Left lung (tissue), 10 donors: ENCODE measurements around the gene RAB18. TPM values are rescaled to one million over a fixed set of nuclear protein-coding genes. Genes with fewer than 3 reads are reported as not detected.

Experiments
- ATAC-seq: fragments of 200-7000 bp; cut with Tn5 transposase; one replicate; pipeline ENCODE4 v1.9.1; 2020; ENCODE audit warnings: moderate library complexity
- DNase-seq, 4 donors: peaks; one replicate each; pipeline ENCODE4 v3.0.0-alpha.2; 2013 to 2020
- H3K27ac ChIP-seq, 2 donors: fragments of 200-600 bp; sonication (generic) in 1 of 2; one replicate each; pipeline versions ENCODE4 v1.5.0 to v1.8.0; 2020 to 2021
- H3K27me3 ChIP-seq, 2 donors: fragments of 200-600 bp; sonication (generic) in 1 of 2; one replicate each; pipeline versions ENCODE4 v1.5.0 to v1.8.0; 2020 to 2021
- H3K36me3 ChIP-seq, 2 donors: fragments of 200-600 bp; sonication (generic) in 1 of 2; one replicate each; pipeline versions ENCODE4 v1.5.0 to v1.8.0; 2020 to 2021
- H3K4me1 ChIP-seq, 2 donors: fragments of 200-600 bp; one replicate each; pipeline ENCODE4 v1.8.0; 2021
- H3K4me3 ChIP-seq, 2 donors: fragments of 200-600 bp; sonication (generic) in 1 of 2; one replicate each; pipeline versions ENCODE4 v1.5.0 to v1.8.0; 2020 to 2021; ENCODE audit warnings: mild to moderate bottlenecking in 1 of 2
- H3K9me3 ChIP-seq, 2 donors: fragments of 200-600 bp; sonication (generic) in 1 of 2; one replicate each; pipeline versions ENCODE4 v1.5.0 to v1.8.0; 2020 to 2021
- intact Hi-C, 2 donors: fragments of 100-400 bp; cut with DNase I; formaldehyde crosslinking; loops; one replicate each; pipeline versions ENCODE4 v1.11.2 to v1.14.2; 2022
- polyA plus RNA-seq, 6 donors: library from polyadenylated mRNA; unstranded; fragments of 120-200 nt; gene quantifications; one replicate each; pipeline ENCODE4 v1.2.1, GENCODE V29; 2013; ENCODE audit not compliant: insufficient read length in 6 of 6
- total RNA-seq, 2 donors: library from RNA; stranded (reverse); fragmentation: NEBNext Ultra II Directional; extraction: Animal tissue kit (Norgen Biotek cat#: 25700); gene quantifications; one replicate each; pipeline ENCODE4 v1.2.1, GENCODE V29; 2021
- TF ChIP-seq, protein P1 (sequence below), 2 donors: fragments of 200-600 bp; sonication (generic) in 1 of 2; IDR thresholded peaks; one replicate each; pipeline versions ENCODE4 v1.5.0 to v1.8.0; 2021; ENCODE audit warnings: antibody characterized with exemption in 2 of 2
- donor health status: DM: no; HTN: yes; CAD: no.
- donor health status: DM: no; HTN: no; CAD: no.

The RAB18 gene
- total and polyA plus RNA-seq, 8 donors = 80.6 to 115 (median 100) TPM

DNA sequence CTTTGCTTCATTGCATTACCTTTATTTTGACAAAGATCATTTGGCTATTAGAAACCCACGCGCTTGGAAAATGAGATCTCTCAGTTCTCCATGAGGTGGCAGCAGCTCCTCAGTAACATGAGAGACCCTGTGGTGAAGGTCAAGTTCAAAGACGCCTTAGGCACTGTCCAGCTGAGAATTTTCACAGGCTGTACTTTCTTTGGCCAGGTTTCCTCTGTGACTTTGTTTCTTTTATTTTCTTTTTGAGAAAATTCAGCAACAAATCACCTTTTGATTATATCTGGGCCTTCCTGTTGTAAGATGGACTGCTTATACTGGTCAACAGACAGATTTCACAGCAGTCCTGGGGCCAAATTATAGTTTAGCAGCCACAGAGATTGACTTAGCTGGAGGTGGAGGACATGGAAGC is 54.5 kb downstream of the RAB18 start:
- ATAC-seq = peak; percentile 95
- intact Hi-C loops = loop anchor here in 1 of 2 donors (10.0 kb wide), 1 partner anchor 96 kb away; no protein-coding TSS in a partner anchor

DNA sequence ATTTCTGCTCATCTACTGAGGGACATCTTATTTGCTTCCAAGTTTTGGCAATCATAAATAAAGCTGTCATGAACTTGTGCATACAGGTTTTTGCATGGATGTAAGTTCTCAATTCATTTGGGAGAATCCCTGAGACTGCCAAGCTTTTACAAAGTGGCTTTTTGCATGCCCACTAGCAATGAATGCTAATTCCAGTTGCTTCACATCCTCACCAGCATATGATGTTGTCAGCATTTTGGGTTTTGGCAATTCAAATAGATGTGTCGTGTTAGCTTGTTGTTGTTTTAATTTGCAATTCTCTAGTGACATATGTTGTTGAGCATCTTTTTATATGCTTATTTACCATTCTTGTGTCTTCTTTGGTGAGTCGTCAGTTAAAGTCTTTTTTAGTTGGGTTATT is 57.2 kb downstream of the RAB18 start:
- Histone ChIP-seq H3K27me3 (no peaks in the 10 kb centered on the region), H3K27ac (no peak overlapping the region), H3K4me3 (no peak overlapping the region), H3K4me1 (no peaks in the 10 kb centered on the region), H3K36me3 (no peaks in the 10 kb centered on the region), H3K9me3 (no peaks in the 10 kb centered on the region)
- DNase-seq (no peak), ATAC-seq (no peak)
- intact Hi-C loops = no loop called here
- TF ChIP-seq, protein P1, sequence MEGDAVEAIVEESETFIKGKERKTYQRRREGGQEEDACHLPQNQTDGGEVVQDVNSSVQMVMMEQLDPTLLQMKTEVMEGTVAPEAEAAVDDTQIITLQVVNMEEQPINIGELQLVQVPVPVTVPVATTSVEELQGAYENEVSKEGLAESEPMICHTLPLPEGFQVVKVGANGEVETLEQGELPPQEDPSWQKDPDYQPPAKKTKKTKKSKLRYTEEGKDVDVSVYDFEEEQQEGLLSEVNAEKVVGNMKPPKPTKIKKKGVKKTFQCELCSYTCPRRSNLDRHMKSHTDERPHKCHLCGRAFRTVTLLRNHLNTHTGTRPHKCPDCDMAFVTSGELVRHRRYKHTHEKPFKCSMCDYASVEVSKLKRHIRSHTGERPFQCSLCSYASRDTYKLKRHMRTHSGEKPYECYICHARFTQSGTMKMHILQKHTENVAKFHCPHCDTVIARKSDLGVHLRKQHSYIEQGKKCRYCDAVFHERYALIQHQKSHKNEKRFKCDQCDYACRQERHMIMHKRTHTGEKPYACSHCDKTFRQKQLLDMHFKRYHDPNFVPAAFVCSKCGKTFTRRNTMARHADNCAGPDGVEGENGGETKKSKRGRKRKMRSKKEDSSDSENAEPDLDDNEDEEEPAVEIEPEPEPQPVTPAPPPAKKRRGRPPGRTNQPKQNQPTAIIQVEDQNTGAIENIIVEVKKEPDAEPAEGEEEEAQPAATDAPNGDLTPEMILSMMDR (IDR thresholded peaks at IDR 0.05) = no peak

More for the DNA sequence above, 54.5 kb downstream of the RAB18 start:
- H3K4me1 ChIP-seq = no peaks in the 10 kb centered on the region
- TF ChIP-seq, protein P1 (IDR thresholded peaks at IDR 0.05) = peak; percentile 51 to 71
- no peak overlapping the region for H3K27ac ChIP-seq
- peak in 3 of 4 donors; percentile 37 to 56 (median 42) for DNase-seq
- no peaks in the 10 kb centered on the region for H3K9me3 ChIP-seq
- no peaks in the 10 kb centered on the region for H3K36me3 ChIP-seq
- no peaks in the 10 kb centered on the region for H3K27me3 ChIP-seq
- H3K4me3 ChIP-seq = no peak overlapping the region

DNA sequence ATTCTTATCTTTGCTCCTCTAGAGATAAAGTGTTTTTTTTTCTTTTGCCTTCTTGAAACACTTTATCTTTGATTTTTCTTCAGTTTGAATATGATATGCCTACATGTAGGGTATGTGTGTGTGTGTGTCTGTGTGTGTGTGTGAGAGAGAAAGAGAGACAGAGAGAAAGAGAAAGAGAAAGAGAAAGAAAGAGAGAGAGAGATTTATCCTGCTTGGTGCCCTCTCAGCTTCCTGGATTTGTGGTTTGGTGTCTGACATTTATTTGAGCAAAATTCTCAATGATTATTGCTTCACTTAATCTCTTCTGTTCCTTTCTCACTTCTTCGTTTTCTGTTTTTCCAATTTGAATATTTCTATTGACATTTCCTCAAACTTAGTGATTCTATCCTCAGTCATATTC is 60.3 kb downstream of the RAB18 start:
- Histone ChIP-seq H3K36me3 (no peaks in the 10 kb centered on the region), H3K27ac (no peak overlapping the region), H3K4me1 (peaks cover 0 to 11% of the 10 kb centered on the region in 2 donors), H3K27me3 (no peaks in the 10 kb centered on the region), H3K4me3 (no peak overlapping the region), H3K9me3 (no peaks in the 10 kb centered on the region)
- no peak for ATAC-seq
- intact Hi-C loops = no loop called here
- TF ChIP-seq, protein P1 (IDR thresholded peaks at IDR 0.05) = no peak
- DNase-seq = no peak

DNA sequence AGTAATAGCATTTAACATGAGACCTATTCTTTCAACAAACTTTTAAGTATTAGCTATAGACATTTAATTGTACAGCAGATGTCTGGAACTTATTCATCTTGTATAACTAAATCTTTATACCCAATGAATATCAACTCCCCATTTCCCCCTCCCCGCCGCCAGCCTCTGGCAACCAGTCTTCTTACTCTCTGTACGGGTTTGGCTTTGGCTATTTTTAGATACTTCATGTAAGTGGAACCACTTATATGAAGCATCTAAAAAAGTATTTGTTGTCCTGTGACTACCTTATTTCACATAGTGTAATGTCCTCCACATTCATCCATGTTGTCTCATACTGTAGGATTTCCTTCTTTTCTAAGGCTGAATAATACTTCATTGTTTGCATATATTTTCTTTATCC is 60.8 kb downstream of the RAB18 start:
- Histone ChIP-seq H3K36me3 (no peaks in the 10 kb centered on the region), H3K4me1 (peaks cover 0 to 11% of the 10 kb centered on the region in 2 donors), H3K4me3 (no peak overlapping the region), H3K27me3 (no peaks in the 10 kb centered on the region), H3K9me3 (no peaks in the 10 kb centered on the region), H3K27ac (no peak overlapping the region)
- no peak for DNase-seq
- peak; percentile 79 for ATAC-seq
- intact Hi-C loops = no loop called here
- TF ChIP-seq, protein P1 (IDR thresholded peaks at IDR 0.05) = no peak

DNA sequence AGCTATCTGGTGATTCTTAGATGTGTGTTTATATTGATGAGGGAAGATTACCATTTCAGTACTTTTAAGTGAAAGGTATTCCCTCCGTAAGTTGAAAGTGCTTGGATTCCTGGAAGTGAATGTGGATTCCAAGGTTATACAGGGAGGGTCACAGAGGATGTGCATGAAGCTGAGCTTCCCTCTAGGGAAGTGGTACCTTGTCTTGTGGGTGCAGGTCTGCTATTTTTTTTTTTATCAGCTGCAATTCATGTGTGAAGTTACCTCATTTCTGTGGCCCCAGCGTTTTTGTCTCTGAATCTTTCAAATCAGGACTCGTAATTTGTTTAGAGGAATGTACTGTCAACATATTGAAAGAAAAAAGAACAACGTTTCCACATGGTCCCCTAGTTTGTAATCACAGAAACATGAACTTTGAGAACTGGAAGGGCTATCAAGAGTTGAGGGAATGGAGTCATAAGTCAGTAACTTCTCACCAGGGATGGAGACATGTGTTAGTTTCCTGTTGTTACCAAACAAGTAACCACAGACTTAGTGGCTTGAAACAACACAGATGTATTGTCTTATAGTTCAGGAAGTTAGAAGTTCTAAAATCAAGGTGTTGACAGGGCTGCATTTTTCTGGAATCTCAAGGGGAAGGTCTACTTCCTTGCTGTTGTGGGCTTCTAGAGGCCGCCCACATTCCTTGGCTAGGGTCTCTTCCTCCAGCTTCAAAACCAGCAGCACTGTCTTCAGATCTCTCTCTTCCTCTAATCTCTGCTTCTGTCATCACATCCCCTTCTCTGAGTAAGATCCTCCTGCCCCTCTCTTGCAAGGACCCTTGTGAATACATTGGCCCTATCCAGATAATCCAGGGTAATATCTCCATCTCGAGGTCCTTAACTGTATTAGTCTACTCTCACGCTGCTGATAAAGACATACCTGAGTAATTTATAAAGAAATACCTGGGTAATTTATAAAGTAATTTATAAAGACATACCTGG is 64.4 kb downstream of the RAB18 start:
- TF ChIP-seq, protein P1 (IDR thresholded peaks at IDR 0.05) = no peak
- H3K36me3 ChIP-seq = no peaks in the 10 kb centered on the region
- no peak overlapping the region for H3K4me3 ChIP-seq
- DNase-seq = no peak
- H3K4me1 ChIP-seq = peaks cover 0 to 11% of the 10 kb centered on the region in 2 donors
- ATAC-seq = no peak
- H3K27ac ChIP-seq = peak overlapping the region in 1 of 2 donors; percentile 66
- H3K9me3 ChIP-seq = no peaks in the 10 kb centered on the region
- H3K27me3 ChIP-seq = no peaks in the 10 kb centered on the region
- intact Hi-C loops = no loop called here
